Fibroblast of villous mesenchyme (primary cell): Measurements from ENCODE around the gene POLDIP2. TPM values are rescaled to one million over a fixed set of nuclear protein-coding genes. Genes with fewer than 3 reads are reported as not detected.

Experiments used
- DNase-seq: peaks from one replicate; pipeline ENCODE4 v3.0.0-alpha.2; 2010; ENCODE audit warnings: low read depth
- H3K4me3 ChIP-seq: 2 replicates; pipeline ENCODE4 v1.5.1; 2011; ENCODE audit warnings: low read depth, mild to moderate bottlenecking, low read length
- total RNA-seq: library from RNA; depleted of rRNA; stranded (reverse); fragments of >200 nt; gene quantifications from 2 replicates; pipeline ENCODE4 v1.2.3, GENCODE V29; 2012
- TF ChIP-seq, protein P1 (sequence below): IDR thresholded peaks from 2 replicates; pipeline ENCODE4 v1.5.1; 2012; ENCODE audit warnings: low read depth, mild to moderate bottlenecking, low read length; ENCODE audit not compliant: insufficient read depth

The POLDIP2 gene
- total RNA-seq, 1 donor, result 85.5 TPM

DNA sequence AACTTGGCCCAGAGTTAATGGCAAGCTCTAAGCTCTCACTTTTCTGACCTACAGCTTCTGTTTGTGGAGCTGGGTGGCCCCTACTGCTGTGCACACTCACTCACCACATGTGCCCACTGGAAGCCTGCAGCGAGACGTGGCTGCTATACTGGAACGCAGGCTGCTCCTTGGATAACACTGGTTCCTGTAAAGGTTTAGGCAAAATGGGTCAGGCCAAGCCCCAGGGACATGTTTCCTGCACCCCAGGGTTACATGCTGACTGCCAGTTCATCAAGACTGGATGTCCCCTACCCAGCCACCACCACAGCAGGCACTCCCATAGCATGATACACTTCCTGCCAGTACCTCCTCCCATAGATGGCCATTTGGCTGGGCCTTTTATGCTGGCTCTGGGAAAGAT lies 8.3 kb downstream of the POLDIP2 start:
- TF ChIP-seq, protein P1, sequence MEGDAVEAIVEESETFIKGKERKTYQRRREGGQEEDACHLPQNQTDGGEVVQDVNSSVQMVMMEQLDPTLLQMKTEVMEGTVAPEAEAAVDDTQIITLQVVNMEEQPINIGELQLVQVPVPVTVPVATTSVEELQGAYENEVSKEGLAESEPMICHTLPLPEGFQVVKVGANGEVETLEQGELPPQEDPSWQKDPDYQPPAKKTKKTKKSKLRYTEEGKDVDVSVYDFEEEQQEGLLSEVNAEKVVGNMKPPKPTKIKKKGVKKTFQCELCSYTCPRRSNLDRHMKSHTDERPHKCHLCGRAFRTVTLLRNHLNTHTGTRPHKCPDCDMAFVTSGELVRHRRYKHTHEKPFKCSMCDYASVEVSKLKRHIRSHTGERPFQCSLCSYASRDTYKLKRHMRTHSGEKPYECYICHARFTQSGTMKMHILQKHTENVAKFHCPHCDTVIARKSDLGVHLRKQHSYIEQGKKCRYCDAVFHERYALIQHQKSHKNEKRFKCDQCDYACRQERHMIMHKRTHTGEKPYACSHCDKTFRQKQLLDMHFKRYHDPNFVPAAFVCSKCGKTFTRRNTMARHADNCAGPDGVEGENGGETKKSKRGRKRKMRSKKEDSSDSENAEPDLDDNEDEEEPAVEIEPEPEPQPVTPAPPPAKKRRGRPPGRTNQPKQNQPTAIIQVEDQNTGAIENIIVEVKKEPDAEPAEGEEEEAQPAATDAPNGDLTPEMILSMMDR, result no peak

DNA sequence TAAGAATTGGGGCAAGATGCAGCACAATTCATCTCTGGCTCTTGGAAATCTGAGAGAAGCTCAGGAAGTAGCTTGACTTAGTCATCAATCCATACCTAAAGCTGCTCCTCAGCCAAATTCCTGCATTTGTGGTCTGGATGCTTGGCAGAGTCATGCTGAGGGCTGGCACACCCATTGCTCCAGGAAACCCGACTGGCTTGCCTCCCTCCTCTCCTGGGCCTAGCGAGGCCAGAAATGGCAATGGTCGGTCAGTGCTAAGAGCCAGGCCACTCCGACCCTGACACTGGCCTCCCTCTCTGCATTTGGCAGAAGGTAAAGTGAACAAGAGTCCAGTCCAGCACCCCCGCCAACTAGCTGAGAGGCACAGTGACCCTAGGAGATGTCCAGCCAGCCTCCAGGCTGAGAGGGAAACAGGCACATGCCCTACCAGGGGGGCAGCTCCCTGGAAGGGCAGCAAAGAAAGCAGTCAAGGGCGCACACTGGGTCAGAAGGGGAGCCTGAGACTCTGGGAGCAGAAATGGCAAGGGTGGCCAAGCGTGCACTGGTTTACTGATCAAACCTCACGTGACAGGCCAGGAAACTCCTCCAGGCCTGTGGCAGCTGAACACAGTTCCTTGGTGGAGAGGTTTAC lies 10.0 kb downstream of the POLDIP2 start:
- TF ChIP-seq, protein P1, result no peak
- H3K4me3 ChIP-seq, result no peak overlapping the region
- DNase-seq, result no peak

More for the DNA sequence above, 8.3 kb downstream of the POLDIP2 start:
- no peak for DNase-seq
- no peak overlapping the region for H3K4me3 ChIP-seq

DNA sequence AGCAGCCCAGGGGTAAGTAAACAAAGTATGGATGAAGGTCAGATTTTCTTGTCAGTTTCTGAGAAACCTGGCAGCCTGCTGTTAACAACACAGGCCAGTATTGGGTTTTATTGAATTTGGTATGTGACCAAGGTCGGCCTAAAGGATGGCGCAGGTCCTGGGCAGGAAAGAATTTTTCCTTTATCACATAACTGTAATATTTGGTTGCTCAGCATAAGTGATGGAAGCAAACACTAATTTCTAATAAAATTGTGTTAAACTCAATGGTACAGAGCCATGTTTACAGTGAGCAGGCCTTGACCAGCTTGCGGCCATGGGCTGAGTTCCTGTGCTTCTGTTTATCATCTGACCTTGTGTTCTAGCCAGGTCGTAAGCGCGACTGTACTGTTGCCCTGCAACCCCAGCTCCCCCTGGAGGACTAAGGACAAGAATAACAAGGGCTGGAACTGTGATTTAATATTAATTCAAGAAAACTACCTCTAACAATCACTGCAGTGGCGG lies 10.5 kb downstream of the POLDIP2 start:
- TF ChIP-seq, protein P1, result peak; percentile 63
- H3K4me3 ChIP-seq, result no peak overlapping the region
- DNase-seq, result peak; percentile 89

DNA sequence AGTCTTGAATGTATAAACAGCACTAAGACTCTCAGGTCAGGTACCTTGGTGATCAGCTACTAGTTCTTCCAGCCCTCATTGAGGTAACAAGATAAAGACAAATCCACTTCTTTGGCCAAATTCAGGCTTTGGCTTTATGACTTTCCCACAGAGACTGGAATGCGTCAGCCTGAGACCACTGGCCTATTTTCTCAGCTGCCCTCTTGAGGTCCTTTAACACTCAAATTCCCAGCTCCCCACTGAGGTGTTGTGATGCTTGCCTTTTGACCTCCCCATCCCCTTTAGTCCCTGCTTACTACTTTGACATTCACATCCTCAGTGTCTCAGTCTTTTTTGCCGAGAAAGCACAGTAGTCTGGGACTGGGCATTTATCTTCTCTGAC lies 11.1 kb downstream of the POLDIP2 start:
- DNase-seq, result peak; percentile 42

DNA sequence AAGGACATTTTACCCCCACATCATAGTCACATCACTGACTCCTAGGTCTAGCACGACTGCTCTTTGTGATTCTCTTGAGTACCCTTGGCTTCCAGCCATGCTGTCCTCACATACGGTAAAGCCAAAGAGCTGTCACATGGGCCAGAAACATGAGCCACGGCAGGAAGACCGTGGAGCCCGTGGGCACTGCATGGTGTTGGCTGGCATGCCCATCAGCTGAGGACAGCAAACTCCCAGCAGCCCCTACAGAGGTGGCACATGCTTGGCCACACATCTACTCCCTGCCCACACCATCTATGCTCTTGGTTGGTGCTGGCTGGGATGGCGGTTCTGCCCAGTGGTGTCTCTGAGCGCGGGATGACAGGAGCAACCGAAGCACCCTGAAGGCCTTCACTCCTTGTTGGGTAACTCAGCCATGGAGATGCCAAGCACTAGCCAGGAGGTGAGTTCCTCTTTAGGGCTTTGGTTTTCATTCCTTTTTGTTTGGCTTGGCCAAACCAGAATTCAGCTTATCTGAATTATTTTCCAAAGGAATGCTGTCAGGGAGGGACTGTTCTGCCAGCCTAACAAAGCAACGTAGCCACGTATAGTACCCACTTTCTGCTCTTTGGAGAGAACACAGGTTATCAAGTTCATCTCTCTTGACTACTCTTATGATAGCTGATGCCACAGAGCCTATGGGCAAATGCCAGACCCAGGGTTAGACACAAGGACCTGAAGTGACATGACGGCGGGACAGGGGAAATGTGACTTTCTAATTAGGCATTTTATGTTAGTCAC lies 11.7 kb downstream of the POLDIP2 start:
- DNase-seq, result no peak
- TF ChIP-seq, protein P1, result no peak

More for the DNA sequence above, 11.1 kb downstream of the POLDIP2 start:
- no peak overlapping the region for H3K4me3 ChIP-seq
- TF ChIP-seq, protein P1, result no peak

DNA sequence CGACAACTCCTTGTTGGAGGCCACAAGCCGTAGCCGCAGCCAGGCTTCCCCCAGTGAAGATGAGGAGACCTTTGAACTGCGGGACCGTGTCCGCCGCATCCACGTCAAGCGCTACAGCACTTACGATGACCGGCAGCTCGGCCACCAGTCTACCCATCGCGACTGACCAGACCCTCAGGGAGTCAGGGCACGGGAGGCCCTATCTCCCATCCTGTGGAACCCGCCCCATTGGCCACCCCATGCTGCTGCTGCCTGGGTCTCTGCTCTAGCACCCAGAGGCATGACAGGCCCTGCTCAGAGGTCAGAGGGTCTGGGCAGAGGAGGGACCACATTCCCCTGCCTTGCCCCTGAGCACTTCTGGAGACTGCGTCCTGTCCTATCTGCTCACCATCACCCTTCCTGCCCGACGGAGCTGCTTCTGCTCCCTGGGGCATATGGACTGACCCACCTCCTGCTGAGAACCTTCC lies 12.9 kb downstream of the POLDIP2 start:
- TF ChIP-seq, protein P1, result no peak
- H3K4me3 ChIP-seq, result no peak overlapping the region
- DNase-seq, result no peak

More for the DNA sequence above, 11.7 kb downstream of the POLDIP2 start:
- H3K4me3 ChIP-seq, result no peak overlapping the region
